Colon (tissue), 2 donors: ENCODE measurements around the gene GLP2R.

Experiments used
- FAIRE-seq: peaks from 2 replicates; lab custom pipeline; 2012; peaks lifted over from hg19 to GRCh38; lab: Jason Lieb, UNC
- donor health status: control.
- donor health status: control.

GLP2R gene

GRCh38 chr17:9922012-9922848, 96.5 kb downstream of the GLP2R start:
- no peak for FAIRE-seq

GRCh38 chr17:9924735-9925191, 99.0 kb downstream of the GLP2R start:
- no peak for FAIRE-seq

- FAIRE-seq, result no peak
Measured at GRCh38 chr17:9925457-9925856, 99.7 kb downstream of the GLP2R start.

- FAIRE-seq, result no peak
Measured at GRCh38 chr17:9926150-9926804, 100.6 kb downstream of the GLP2R start.

- FAIRE-seq, result no peak
Measured at GRCh38 chr17:9928601-9929333, 103.0 kb downstream of the GLP2R start.

GRCh38 chr17:9929871-9930270, 104.1 kb downstream of the GLP2R start:
- no peak for FAIRE-seq

- no peak for FAIRE-seq
Measured at GRCh38 chr17:9931144-9931741, 105.5 kb downstream of the GLP2R start.

GRCh38 chr17:9932491-9932890, 106.8 kb downstream of the GLP2R start:
- no peak for FAIRE-seq

GRCh38 chr17:9934331-9934730, 108.6 kb downstream of the GLP2R start:
- no peak for FAIRE-seq

- no peak for FAIRE-seq
Measured at GRCh38 chr17:9935408-9935807, 109.7 kb downstream of the GLP2R start.

GRCh38 chr17:9936095-9936494, 110.4 kb downstream of the GLP2R start:
- FAIRE-seq, result no peak

- FAIRE-seq, result no peak
Measured at GRCh38 chr17:9937241-9937761, 111.6 kb downstream of the GLP2R start.

- FAIRE-seq, result no peak
Measured at GRCh38 chr17:9937901-9938300, 112.2 kb downstream of the GLP2R start.

GRCh38 chr17:9938764-9939163, 113.0 kb downstream of the GLP2R start:
- FAIRE-seq, result no peak

- no peak for FAIRE-seq
Measured at GRCh38 chr17:9940841-9941240, 115.1 kb downstream of the GLP2R start.

- no peak for FAIRE-seq
Measured at GRCh38 chr17:9941305-9941704, 115.6 kb downstream of the GLP2R start.
